ENCODE results near the gene BCL2L1. TPM values are rescaled to one million over a fixed set of nuclear protein-coding genes. Genes with fewer than 3 reads are reported as not detected.
"Not testable (repeated sequence)": the region's sequence is repeated elsewhere in the genome, so short reads cannot be mapped to it uniquely, and the experiment has no call there.

The BCL2L1 gene
- total and polyA plus RNA-seq, 10 donors: 18.7 to 167 (median 87.6) TPM

GRCh38 chr20:31633339-31633914 is 89.2 kb downstream of the BCL2L1 start:
- Histone ChIP-seq H3K27ac (peak overlapping the region in 4 of 8 donors; percentile 6 to 69 (median 61)), H3K4me3 (no peak overlapping the region), H3K36me3 (no peaks in the 10 kb centered on the region), H3K27me3 (replicated peaks in 1 of 7) (peaks cover 0 to 10% (median 0%) of the 10 kb centered on the region in 7 donors), H3K9me3 (no peaks in the 10 kb centered on the region), H3K4me1 (peaks cover 0 to 20% (median 3%) of the 10 kb centered on the region in 6 donors)
- WGBS, 5 donors: 66 to 85% (median 77%) methylated on average over 11 to 14 of the region's 14 CpGs
- peak; percentile 80 for DNase-seq
- intact Hi-C loops (cut with DNase I; ENCODE audit: low total_unique reads): no loop called here
- peak; percentile 19 to 66 (median 63) for TF ChIP-seq POLR2AphosphoS5 (IDR thresholded peaks at IDR 0.05)
- TF ChIP-seq, protein P1, sequence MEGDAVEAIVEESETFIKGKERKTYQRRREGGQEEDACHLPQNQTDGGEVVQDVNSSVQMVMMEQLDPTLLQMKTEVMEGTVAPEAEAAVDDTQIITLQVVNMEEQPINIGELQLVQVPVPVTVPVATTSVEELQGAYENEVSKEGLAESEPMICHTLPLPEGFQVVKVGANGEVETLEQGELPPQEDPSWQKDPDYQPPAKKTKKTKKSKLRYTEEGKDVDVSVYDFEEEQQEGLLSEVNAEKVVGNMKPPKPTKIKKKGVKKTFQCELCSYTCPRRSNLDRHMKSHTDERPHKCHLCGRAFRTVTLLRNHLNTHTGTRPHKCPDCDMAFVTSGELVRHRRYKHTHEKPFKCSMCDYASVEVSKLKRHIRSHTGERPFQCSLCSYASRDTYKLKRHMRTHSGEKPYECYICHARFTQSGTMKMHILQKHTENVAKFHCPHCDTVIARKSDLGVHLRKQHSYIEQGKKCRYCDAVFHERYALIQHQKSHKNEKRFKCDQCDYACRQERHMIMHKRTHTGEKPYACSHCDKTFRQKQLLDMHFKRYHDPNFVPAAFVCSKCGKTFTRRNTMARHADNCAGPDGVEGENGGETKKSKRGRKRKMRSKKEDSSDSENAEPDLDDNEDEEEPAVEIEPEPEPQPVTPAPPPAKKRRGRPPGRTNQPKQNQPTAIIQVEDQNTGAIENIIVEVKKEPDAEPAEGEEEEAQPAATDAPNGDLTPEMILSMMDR (IDR thresholded peaks at IDR 0.05 in 8 of 11, conservative IDR thresholded peaks at IDR 0.05 in 3 of 11): no peak

DNA sequence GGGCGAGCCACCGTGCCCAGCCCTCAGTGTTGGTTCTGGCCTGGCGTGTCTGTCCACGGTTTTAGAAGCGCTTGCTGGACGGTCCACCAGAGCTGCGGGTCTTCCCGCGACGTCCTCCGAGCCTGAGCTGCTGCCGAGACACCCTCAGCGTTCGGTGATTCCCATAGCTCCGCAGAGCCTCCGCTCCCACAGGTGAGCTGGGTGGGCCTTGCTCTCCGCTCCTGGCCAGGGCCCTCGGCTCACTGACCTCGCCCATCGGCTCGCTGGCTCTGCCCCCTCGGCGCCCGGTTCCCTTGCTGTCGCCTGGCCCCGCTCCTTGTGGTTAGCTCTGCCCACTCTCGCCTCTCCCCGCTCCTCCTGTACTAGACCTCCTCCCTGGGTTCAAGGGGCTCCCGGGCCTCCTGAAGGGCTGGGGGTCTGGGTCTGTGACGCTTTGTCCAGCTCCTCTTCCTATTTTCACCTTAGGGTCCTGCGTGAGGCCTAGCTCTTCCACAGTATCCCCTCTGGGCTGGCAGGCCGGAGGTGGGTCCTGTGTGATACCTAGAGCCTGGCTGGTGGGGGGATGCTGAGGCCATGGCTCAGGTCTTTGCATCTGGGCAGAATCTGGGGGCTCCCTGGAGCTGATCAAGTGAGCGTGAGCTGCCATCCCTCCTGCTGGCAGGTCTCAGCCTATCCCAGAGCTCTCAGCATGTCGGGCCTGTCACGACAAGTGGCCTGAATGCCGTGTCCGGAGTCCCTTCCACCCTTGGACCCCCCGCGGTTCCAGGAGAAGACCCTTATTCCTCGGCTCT is 89.9 kb downstream of the BCL2L1 start:
- Histone ChIP-seq H3K36me3 (no peaks in the 10 kb centered on the region), H3K9me3 (no peaks in the 10 kb centered on the region), H3K27me3 (replicated peaks in 1 of 7) (peaks cover 0 to 6% (median 0%) of the 10 kb centered on the region in 7 donors), H3K4me3 (no peak overlapping the region), H3K4me1 (peaks cover 0 to 20% (median 3%) of the 10 kb centered on the region in 6 donors), H3K27ac (peak overlapping the region in 4 of 8 donors; percentile 6 to 69 (median 61))
- 90 to 94% (median 92%) methylated on average over 34 to 40 of the region's 40 CpGs for WGBS, 5 donors
- intact Hi-C loops (cut with DNase I; ENCODE audit: low total_unique reads): no loop called here
- DNase-seq: no peak
- TF ChIP-seq POLR2A (IDR thresholded peaks at IDR 0.05): no peak
- TF ChIP-seq, protein P1 (IDR thresholded peaks at IDR 0.05 in 8 of 11, conservative IDR thresholded peaks at IDR 0.05 in 3 of 11): no peak
- no peak for TF ChIP-seq POLR2AphosphoS5 (IDR thresholded peaks at IDR 0.05)

GRCh38 chr20:31630187-31630790 is 92.4 kb downstream of the BCL2L1 start:
- H3K36me3 ChIP-seq: no peaks in the 10 kb centered on the region
- 42 to 69% (median 51%) methylated on average over 2 of the region's 2 CpGs for WGBS, 5 donors
- no peak for DNase-seq
- no peak overlapping the region for H3K4me3 ChIP-seq
- H3K9me3 ChIP-seq: no peaks in the 10 kb centered on the region
- no peak overlapping the region for H3K27ac ChIP-seq
- TF ChIP-seq, protein P1 (IDR thresholded peaks at IDR 0.05 in 8 of 11, conservative IDR thresholded peaks at IDR 0.05 in 3 of 11): no peak
- no peak for TF ChIP-seq POLR2AphosphoS5 (IDR thresholded peaks at IDR 0.05)
- no peak for TF ChIP-seq POLR2A (IDR thresholded peaks at IDR 0.05)
- intact Hi-C loops (cut with DNase I; ENCODE audit: low total_unique reads): no loop called here
- peaks cover 0 to 20% (median 3%) of the 10 kb centered on the region in 6 donors for H3K4me1 ChIP-seq
- H3K27me3 ChIP-seq (replicated peaks in 1 of 7): no peaks in the 10 kb centered on the region

DNA sequence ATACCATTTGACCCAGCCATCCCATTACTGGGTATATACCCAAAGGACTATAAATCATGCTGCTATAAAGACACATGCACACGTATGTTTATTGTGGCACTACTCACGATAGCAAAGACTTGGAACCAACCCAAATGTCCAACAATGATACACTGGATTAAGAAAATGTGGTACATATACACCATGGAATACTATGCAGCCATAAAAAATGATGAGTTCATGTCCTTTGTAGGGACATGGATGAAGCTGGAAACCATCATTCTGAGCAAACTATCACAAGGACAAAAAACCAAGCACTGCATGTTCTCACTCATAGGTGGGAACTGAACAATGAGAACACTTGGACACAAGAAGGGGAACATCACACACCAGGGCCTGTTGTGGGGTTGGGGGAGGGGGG is 94.6 kb downstream of the BCL2L1 start:
- DNase-seq; H3K36me3 ChIP-seq; H3K27ac ChIP-seq; H3K27me3 ChIP-seq (replicated peaks in 1 of 7); H3K4me3 ChIP-seq; H3K9me3 ChIP-seq; intact Hi-C loops (cut with DNase I; ENCODE audit: low total_unique reads): not testable (repeated sequence)
- peaks cover 0 to 10% (median 3%) of the 10 kb centered on the region in 6 donors for H3K4me1 ChIP-seq
- 78 to 93% (median 82%) methylated on average over 2 of the region's 2 CpGs for WGBS, 5 donors

DNA sequence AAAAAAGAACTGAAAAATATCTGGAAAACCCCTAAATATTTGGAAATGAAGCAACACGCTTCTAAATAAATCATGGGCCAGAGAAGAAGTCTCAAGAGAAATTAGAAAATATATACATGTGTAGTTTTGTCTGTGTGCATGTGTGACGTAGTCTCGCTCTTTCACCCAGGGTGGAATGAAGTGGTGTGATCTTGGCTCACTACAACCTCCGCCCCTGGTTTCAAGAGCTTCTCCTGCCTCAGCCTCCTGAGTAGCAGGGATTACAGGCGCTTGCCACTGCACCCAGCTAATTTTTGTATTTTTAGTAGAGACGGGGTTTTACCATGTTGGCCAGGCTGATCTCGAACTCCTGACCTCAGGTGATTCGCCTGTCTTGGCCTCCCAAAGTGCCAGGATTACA is 96.1 kb downstream of the BCL2L1 start:
- 73 to 89% (median 83%) methylated on average over 8 of the region's 8 CpGs for WGBS, 5 donors
- DNase-seq; H3K4me3 ChIP-seq; intact Hi-C loops (cut with DNase I; ENCODE audit: low total_unique reads); H3K27ac ChIP-seq; H3K36me3 ChIP-seq; H3K27me3 ChIP-seq (replicated peaks in 1 of 7); H3K9me3 ChIP-seq: not testable (repeated sequence)
- H3K4me1 ChIP-seq: peaks cover 0 to 21% (median 12%) of the 10 kb centered on the region in 6 donors

DNA sequence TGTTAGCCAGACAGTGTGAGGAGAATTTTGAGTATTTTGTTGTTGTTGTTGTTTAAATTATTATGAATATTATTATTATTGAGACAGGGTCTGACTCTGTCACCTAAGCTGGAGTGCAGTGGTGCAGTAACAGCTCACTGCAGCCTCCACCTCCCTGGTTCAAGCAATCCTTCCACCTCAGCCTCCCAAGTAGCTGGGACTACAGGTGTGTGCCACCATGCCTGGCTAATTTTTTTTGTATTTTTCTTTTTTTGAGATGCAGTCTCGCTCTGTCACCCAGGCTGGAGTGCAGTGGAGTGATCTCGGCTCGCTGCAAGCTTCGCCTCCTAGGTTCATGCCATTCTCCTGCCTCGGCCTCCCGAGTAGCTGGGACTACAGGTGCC is 99.6 kb downstream of the BCL2L1 start:
- H3K9me3 ChIP-seq; H3K4me3 ChIP-seq; intact Hi-C loops (cut with DNase I; ENCODE audit: low total_unique reads); H3K36me3 ChIP-seq; DNase-seq; H3K27me3 ChIP-seq (replicated peaks in 1 of 7): not testable (repeated sequence)
- WGBS, 5 donors: 86 to 97% (median 89%) methylated on average over 6 of the region's 6 CpGs
- peaks cover 0 to 25% (median 14%) of the 10 kb centered on the region in 6 donors for H3K4me1 ChIP-seq
- peak overlapping the region in 6 of 8 donors; percentile 10 to 83 (median 78) for H3K27ac ChIP-seq
